Neural crest cell (in vitro differentiated cells): Measurements from ENCODE around the gene ITPR1. TPM values are rescaled to one million over a fixed set of nuclear protein-coding genes. Genes with fewer than 3 reads are reported as not detected.

ENCODE experiments used
- DNase-seq: peaks from one replicate; pipeline ENCODE4 v3.0.0; 2021; ENCODE audit warnings: low read depth, mixed read lengths, low spot score
- H3K27ac Mint-ChIP-seq: one replicate; pipeline ENCODE4 v1.8.0; 2021; ENCODE audit warnings: mild to moderate bottlenecking, mixed read lengths; ENCODE audit not compliant: unreplicated experiment
- H3K27me3 Mint-ChIP-seq: 2 replicates; pipeline ENCODE4 v1.8.0; 2021; ENCODE audit warnings: low read depth, mild to moderate bottlenecking, mixed read lengths
- H3K36me3 Mint-ChIP-seq: 2 replicates; pipeline ENCODE4 v1.8.0; 2021; ENCODE audit warnings: low read depth, mild to moderate bottlenecking, mixed read lengths
- H3K4me1 Mint-ChIP-seq: 2 replicates; pipeline ENCODE4 v1.8.0; 2021; ENCODE audit warnings: mixed read lengths
- H3K4me3 Mint-ChIP-seq: one replicate; pipeline ENCODE4 v1.8.0; 2021; ENCODE audit warnings: mild to moderate bottlenecking, mixed read lengths
- H3K9me3 Mint-ChIP-seq: 2 replicates; pipeline ENCODE4 v1.8.0; 2021; ENCODE audit warnings: mixed read lengths
- total RNA-seq: library from RNA; stranded (reverse); gene quantifications from 2 replicates; pipeline ENCODE4 v1.2.1, GENCODE V29; 2021
- TF ChIP-seq, protein P1 (sequence below): fragments of 200-600 bp; sonication (generic); conservative IDR thresholded peaks from 2 replicates; pipeline ENCODE4 v1.5.0; 2021; ENCODE audit warnings: antibody characterized with exemption, mild to moderate bottlenecking

ITPR1 gene
- total RNA-seq, 1 donor from 2014 or later, result 4.8 TPM

DNA sequence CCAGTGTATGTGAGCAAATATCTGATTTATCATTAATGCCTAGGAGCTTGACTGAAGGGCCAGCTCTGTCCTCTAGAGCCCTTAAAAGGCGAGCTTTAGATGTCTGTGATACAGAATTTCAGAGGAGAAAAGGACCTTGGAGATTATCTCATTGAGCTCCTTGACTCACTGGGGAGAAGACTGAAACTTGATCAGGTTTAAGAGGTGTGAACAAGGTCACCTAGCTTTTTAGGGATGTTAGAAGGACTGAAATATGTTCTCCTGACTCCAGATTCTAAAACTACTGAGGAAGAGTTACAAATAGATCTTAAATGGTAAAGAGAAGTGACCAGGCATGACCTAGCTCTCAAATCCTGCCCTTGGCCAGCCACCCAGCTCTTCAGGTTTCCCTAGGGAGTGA lies 292.4 kb downstream of the ITPR1 start:
- Mint-ChIP-seq H3K4me1 (no peaks in the 10 kb centered on the region), H3K27me3 (no peaks in the 10 kb centered on the region), H3K9me3 (peaks cover 2% of the 10 kb centered on the region), H3K27ac (no peak overlapping the region), H3K36me3 (peaks cover 5% of the 10 kb centered on the region), H3K4me3 (no peak overlapping the region)
- no peak for DNase-seq
- TF ChIP-seq, protein P1, sequence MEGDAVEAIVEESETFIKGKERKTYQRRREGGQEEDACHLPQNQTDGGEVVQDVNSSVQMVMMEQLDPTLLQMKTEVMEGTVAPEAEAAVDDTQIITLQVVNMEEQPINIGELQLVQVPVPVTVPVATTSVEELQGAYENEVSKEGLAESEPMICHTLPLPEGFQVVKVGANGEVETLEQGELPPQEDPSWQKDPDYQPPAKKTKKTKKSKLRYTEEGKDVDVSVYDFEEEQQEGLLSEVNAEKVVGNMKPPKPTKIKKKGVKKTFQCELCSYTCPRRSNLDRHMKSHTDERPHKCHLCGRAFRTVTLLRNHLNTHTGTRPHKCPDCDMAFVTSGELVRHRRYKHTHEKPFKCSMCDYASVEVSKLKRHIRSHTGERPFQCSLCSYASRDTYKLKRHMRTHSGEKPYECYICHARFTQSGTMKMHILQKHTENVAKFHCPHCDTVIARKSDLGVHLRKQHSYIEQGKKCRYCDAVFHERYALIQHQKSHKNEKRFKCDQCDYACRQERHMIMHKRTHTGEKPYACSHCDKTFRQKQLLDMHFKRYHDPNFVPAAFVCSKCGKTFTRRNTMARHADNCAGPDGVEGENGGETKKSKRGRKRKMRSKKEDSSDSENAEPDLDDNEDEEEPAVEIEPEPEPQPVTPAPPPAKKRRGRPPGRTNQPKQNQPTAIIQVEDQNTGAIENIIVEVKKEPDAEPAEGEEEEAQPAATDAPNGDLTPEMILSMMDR, result no peak

DNA sequence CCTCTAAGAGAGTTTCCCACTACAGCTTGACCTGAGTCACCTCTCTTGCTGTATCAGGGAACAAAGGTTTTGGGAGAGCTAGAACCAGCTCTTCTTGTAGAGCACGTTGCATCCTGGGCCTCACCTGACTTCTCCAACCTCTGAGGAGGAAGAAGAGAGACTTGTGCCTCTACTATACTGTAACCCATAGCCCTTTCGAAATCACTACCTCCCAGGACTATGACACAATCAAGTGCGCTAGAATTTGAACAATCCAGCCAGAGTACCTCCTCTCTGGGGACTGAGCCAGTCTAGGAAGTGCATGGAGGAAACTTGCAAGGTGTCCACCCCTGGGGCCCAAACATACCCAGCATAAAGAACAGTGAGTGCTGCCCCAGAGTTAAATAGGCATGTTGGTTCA lies 293.3 kb downstream of the ITPR1 start:
- TF ChIP-seq, protein P1, result no peak
- DNase-seq, result no peak
- Mint-ChIP-seq H3K36me3 (peaks cover 12% of the 10 kb centered on the region), H3K27ac (no peak overlapping the region), H3K4me3 (no peak overlapping the region), H3K27me3 (no peaks in the 10 kb centered on the region), H3K9me3 (peaks cover 2% of the 10 kb centered on the region), H3K4me1 (no peaks in the 10 kb centered on the region)

DNA sequence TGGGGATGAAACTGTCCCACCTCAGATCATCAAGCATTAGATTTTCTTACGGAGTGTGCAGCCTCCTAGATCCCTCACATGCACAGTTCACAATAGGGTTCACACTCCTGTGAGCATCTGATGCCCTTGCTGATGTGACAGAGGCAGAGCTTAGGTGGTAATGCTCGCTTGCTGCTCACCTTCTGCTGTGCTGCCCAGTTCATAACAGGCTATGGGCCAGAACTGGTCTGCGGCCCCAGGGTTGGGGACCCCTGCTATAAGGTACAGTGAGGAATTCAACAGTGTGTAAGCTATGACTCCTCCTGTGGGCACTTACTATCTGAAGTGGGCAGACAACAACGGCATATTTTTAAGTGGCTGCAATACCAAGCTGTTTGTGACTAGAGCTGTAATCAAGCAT lies 298.2 kb downstream of the ITPR1 start:
- H3K4me1 Mint-ChIP-seq, result no peaks in the 10 kb centered on the region
- no peak for DNase-seq
- H3K27me3 Mint-ChIP-seq, result no peaks in the 10 kb centered on the region
- TF ChIP-seq, protein P1, result no peak
- no peak overlapping the region for H3K4me3 Mint-ChIP-seq
- H3K36me3 Mint-ChIP-seq, result peaks cover 11% of the 10 kb centered on the region
- H3K9me3 Mint-ChIP-seq, result peaks cover 2% of the 10 kb centered on the region
- no peak overlapping the region for H3K27ac Mint-ChIP-seq

DNA sequence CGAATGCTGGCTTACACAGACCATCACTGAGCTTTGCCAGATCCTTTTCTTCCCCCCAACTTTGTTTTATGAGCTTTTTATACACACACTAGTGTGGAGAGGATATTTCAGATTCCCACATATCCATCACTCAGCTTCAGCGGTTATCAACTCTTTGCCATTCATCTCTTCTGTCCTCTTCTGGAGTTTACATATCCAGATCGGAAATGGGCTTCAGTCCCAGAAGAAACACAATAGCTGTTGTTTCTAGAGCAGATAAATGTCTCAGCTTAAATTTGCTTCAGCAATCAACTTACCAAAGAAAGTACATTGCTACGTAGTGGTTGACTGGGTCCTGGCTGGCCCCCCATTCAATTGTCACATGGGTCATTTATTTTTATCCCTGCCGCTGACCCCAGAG lies 300.2 kb downstream of the ITPR1 start:
- peaks cover 6% of the 10 kb centered on the region for H3K4me1 Mint-ChIP-seq
- TF ChIP-seq, protein P1, result no peak
- H3K27ac Mint-ChIP-seq, result no peak overlapping the region
- no peaks in the 10 kb centered on the region for H3K27me3 Mint-ChIP-seq
- H3K9me3 Mint-ChIP-seq, result no peaks in the 10 kb centered on the region
- H3K36me3 Mint-ChIP-seq, result peaks cover 9% of the 10 kb centered on the region
- H3K4me3 Mint-ChIP-seq, result no peak overlapping the region
- DNase-seq, result no peak

DNA sequence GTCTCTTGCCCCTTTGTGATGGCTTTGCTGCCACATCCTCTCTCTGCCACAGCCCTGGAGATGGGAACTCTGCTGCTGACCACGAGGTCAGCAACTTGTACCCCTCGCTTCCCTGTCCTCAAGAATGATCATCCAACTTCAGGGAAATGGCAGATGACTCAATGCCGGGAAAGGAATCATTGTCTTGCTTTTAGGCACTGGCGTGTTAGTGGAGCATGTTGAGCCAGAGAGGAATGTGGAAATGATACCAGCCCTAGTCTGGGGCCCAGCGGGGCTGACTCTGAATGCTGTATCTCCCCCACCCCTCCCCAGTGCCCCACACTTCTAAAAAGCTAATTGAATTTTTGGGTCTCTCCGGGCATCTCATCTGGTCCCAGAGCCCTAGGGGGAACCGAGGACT lies 301.2 kb downstream of the ITPR1 start:
- no peak overlapping the region for H3K4me3 Mint-ChIP-seq
- DNase-seq, result no peak
- H3K9me3 Mint-ChIP-seq, result no peaks in the 10 kb centered on the region
- no peaks in the 10 kb centered on the region for H3K27me3 Mint-ChIP-seq
- H3K36me3 Mint-ChIP-seq, result peaks cover 9% of the 10 kb centered on the region
- peaks cover 6% of the 10 kb centered on the region for H3K4me1 Mint-ChIP-seq
- H3K27ac Mint-ChIP-seq, result no peak overlapping the region
- TF ChIP-seq, protein P1, result no peak

DNA sequence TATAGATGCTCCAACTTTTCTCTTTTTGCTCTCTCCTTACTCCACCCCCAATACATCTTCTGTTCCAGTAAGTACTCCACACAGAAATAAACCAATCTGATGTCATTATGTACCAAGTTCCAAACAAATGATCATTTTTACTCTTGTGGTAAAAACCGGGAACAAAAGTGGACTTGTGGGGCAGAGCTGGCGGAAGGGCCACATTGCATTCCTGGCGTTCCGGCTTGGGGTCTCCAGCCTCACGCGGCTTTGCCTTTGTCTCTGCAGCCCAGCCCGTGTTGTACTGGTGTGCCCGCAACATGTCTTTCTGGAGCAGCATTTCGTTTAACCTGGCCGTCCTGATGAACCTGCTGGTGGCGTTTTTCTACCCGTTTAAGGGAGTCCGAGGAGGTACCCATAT lies 301.6 kb downstream of the ITPR1 start:
- Mint-ChIP-seq H3K27me3 (no peaks in the 10 kb centered on the region), H3K4me1 (peaks cover 6% of the 10 kb centered on the region)

More for the DNA sequence above, 301.6 kb downstream of the ITPR1 start:
- TF ChIP-seq, protein P1, result no peak
- H3K4me3 Mint-ChIP-seq, result no peak overlapping the region
- peak overlapping the region; percentile 62 for H3K27ac Mint-ChIP-seq
- DNase-seq, result no peak
- H3K9me3 Mint-ChIP-seq, result no peaks in the 10 kb centered on the region
- H3K36me3 Mint-ChIP-seq, result peaks cover 9% of the 10 kb centered on the region
